ENCODE measurements around the gene INO80B.
"Not testable (repeated sequence)": the region's sequence is repeated elsewhere in the genome, so short reads cannot be mapped to it uniquely, and the experiment has no call there.

DNA sequence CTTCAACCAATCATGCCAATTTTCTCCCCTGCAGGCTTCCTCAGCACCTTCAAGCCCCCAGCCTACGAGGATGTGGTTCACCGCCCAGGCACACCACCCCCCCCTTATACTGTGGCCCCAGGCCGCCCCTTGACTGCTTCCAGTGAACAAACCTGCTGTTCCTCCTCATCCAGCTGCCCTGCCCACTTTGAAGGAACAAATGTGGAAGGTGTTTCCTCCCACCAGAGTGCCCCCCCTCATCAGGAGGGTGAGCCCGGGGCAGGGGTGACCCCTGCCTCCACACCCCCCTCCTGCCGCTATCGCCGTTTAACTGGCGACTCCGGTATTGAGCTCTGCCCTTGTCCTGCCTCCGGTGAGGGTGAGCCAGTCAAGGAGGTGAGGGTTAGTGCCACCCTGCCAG, 5.3 kb downstream of the INO80B start:
- TF ChIP-seq POLR2A, POLR2AphosphoS5, CTCF (IDR thresholded peaks at IDR 0.05): not testable (repeated sequence)
